Kidney (tissue), 14 donors: Measurements from ENCODE around the gene CLHC1. TPM values are rescaled to one million over a fixed set of nuclear protein-coding genes. Genes with fewer than 3 reads are reported as not detected.

Source experiments
- DNase-seq, 5 donors: peaks; one replicate each; pipeline ENCODE4 v3.0.0-alpha.2; 2013 to 2020
- FAIRE-seq: peaks from 2 replicates; lab custom pipeline; 2012; peaks lifted over from hg19 to GRCh38; lab: Jason Lieb, UNC
- H3K27ac ChIP-seq, 2 donors: one replicate each; pipeline ENCODE4 v1.7.0; 2013; ENCODE audit warnings: low read depth in 2 of 2, low read length in 2 of 2, inconsistent platforms in 1 of 2
- H3K27me3 ChIP-seq: one replicate; pipeline ENCODE4 v1.7.1; 2013; ENCODE audit warnings: low read length, inconsistent platforms; ENCODE audit not compliant: control insufficient read depth, insufficient read depth
- H3K36me3 ChIP-seq, 3 donors: one replicate each; pipeline versions ENCODE4 v1.7.0 to v1.7.1; 2013; ENCODE audit warnings: low read length in 3 of 3, control low read depth in 1 of 3, inconsistent platforms in 1 of 3; ENCODE audit not compliant: insufficient read depth in 3 of 3, control insufficient read depth in 2 of 3
- H3K4me1 ChIP-seq, 3 donors: one replicate each; pipeline versions ENCODE4 v1.7.0 to v1.7.1; 2013; ENCODE audit warnings: low read length in 3 of 3, inconsistent platforms in 1 of 3, low read depth in 1 of 3; ENCODE audit not compliant: control insufficient read depth in 2 of 3, insufficient read depth in 2 of 3
- H3K4me3 ChIP-seq, 3 donors: one replicate each; pipeline versions ENCODE4 v1.7.0 to v1.8.1; 2013; ENCODE audit warnings: low read length in 3 of 3, control low read depth in 1 of 3, inconsistent platforms in 1 of 3
- H3K9ac ChIP-seq, 3 donors: one replicate each; pipeline versions ENCODE4 v1.7.0 to v1.7.1; 2013; ENCODE audit warnings: low read length in 3 of 3, control low read depth in 1 of 3, inconsistent platforms in 1 of 3
- H3K9me3 ChIP-seq, 3 donors: one replicate each; pipeline versions ENCODE4 v1.7.0 to v1.7.1; 2013; ENCODE audit warnings: low read length in 3 of 3, control low read depth in 1 of 3, inconsistent platforms in 1 of 3; ENCODE audit not compliant: control insufficient read depth in 2 of 3, insufficient read depth in 1 of 3
- CTCF ChIP-seq: IDR thresholded peaks from 3 replicates; pipeline ENCODE4 v1.5.1; 2012; ENCODE audit warnings: mild to moderate bottlenecking, moderate library complexity, borderline replicate concordance; ENCODE audit not compliant: insufficient read depth; ENCODE audit errors: extremely low read depth
- intact Hi-C: fragments of 100-400 bp; cut with DNase I; formaldehyde crosslinking; loops from one replicate; pipeline ENCODE4 v1.11.1; 2022
- polyA plus RNA-seq: library from polyadenylated mRNA; stranded (reverse); fragments of 350-450 nt; fragmentation: Illumina TruSeq; extraction: RNeasy Lipid Tissue Mini Kit (QIAGEN cat#74804); gene quantifications from one replicate; pipeline ENCODE4 v1.2.3, GENCODE V29; 2014; ENCODE audit warnings: low read depth, low replicate concordance; ENCODE audit not compliant: insufficient read depth
- total RNA-seq: library from RNA; stranded (reverse); fragmentation: NEBNext Ultra II Directional; extraction: Animal tissue kit (Norgen Biotek cat#: 25700); gene quantifications from one replicate; pipeline ENCODE4 v1.2.1, GENCODE V29; 2021
- donor health status: control.
- donor health status: control.
- donor health status: control.
- donor health status: control.
- donor health status: control.
- donor health status: DM: yes; HTN: yes; CAD: no.
- donor health status: Normal renal cell carcinoma (clear cell type).

The CLHC1 gene
- total and polyA plus RNA-seq, 2 donors from 2014 or later, result 8.3 to 14.0 TPM

- TF ChIP-seq CTCF, result no peak
- H3K9me3 ChIP-seq, result no peaks in the 10 kb centered on the region
- FAIRE-seq, result no peak
- H3K9ac ChIP-seq, result peak overlapping the region; percentile 81 to 98 (median 88)
- intact Hi-C loops, result no loop called here
- peak in 4 of 5 donors; percentile 26 to 79 (median 61) for DNase-seq
- peaks cover 0 to 8% (median 2%) of the 10 kb centered on the region in 3 donors for H3K4me1 ChIP-seq
- H3K36me3 ChIP-seq, result peaks cover 7 to 32% (median 19%) of the 10 kb centered on the region in 3 donors
- peak overlapping the region; percentile 91 to 97 (median 92) for H3K4me3 ChIP-seq
- no peaks in the 10 kb centered on the region for H3K27me3 ChIP-seq
- peak overlapping the region; percentile 97 to 99 for H3K27ac ChIP-seq
Observed at GRCh38 chr2:55232863-55233657, 967 bp upstream of the CLHC1 start.

- peaks cover 0 to 8% (median 2%) of the 10 kb centered on the region in 3 donors for H3K4me1 ChIP-seq
- intact Hi-C loops, result no loop called here
- no peak for TF ChIP-seq CTCF
- no peaks in the 10 kb centered on the region for H3K27me3 ChIP-seq
- H3K4me3 ChIP-seq, result peak overlapping the region; percentile 91 to 97 (median 92)
- DNase-seq (no peak), FAIRE-seq (no peak)
- H3K27ac ChIP-seq, result peak overlapping the region; percentile 97 to 99
- peaks cover 7 to 25% (median 16%) of the 10 kb centered on the region in 3 donors for H3K36me3 ChIP-seq
- H3K9ac ChIP-seq, result peak overlapping the region; percentile 81 to 98 (median 88)
- H3K9me3 ChIP-seq, result no peaks in the 10 kb centered on the region
Observed at GRCh38 chr2:55231546-55232083, 478 bp downstream of the CLHC1 start.

GRCh38 chr2:55230551-55230950 lies 1.5 kb downstream of the CLHC1 start:
- no peaks in the 10 kb centered on the region for H3K27me3 ChIP-seq
- no peak overlapping the region for H3K9ac ChIP-seq
- peaks cover 4 to 14% (median 11%) of the 10 kb centered on the region in 3 donors for H3K36me3 ChIP-seq
- DNase-seq (no peak), FAIRE-seq (no peak)
- H3K9me3 ChIP-seq, result no peaks in the 10 kb centered on the region
- H3K27ac ChIP-seq, result no peak overlapping the region
- no peak overlapping the region for H3K4me3 ChIP-seq
- peaks cover 0 to 8% (median 2%) of the 10 kb centered on the region in 3 donors for H3K4me1 ChIP-seq
- TF ChIP-seq CTCF, result no peak
- intact Hi-C loops, result no loop called here
